ENCODE measurements around the gene RPL26.

DNA sequence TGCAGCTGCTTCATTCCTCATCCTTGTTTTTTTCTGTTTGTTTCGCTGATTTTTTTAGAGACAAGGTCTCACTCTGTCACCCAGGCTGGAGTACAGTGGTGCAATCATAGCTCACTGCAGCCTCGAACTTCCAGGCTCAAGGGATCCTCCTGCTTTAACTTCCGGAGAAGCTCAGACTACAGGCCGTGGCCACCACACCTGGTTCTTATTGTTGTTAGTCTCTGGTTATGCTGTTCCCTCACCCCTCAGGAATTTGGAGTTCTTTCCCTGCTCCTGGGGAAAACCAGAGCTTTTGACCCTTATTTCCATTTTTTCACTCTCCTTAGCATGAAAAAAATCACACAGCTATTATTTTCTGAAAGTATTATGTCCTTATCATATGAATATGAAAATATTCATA lies 41.5 kb downstream of the RPL26 start:
- TF ChIP-seq OSR1 (CRISPR knock-in tag; IDR thresholded peaks at IDR 0.05) (no peak), ISL1 (CRISPR knock-in tag; IDR thresholded peaks at IDR 0.05) (no peak), ZFP3 (CRISPR knock-in tag; IDR thresholded peaks at IDR 0.05) (no peak), RARB (CRISPR knock-in tag; IDR thresholded peaks at IDR 0.05) (no peak), PATZ1 (CRISPR knock-in tag; IDR thresholded peaks at IDR 0.05; ENCODE audit: borderline replicate concordance) (no peak), POU6F1 (CRISPR knock-in tag; IDR thresholded peaks at IDR 0.05; ENCODE audit: borderline replicate concordance, low read depth) (no peak), GLIS3 (CRISPR knock-in tag; IDR thresholded peaks at IDR 0.05) (no peak), ZC3H10 (CRISPR knock-in tag; IDR thresholded peaks at IDR 0.05) (no peak), CSDC2 (CRISPR knock-in tag; IDR thresholded peaks at IDR 0.05) (no peak), ARNTL (CRISPR knock-in tag; IDR thresholded peaks at IDR 0.05; ENCODE audit: borderline replicate concordance, low read depth) (no peak), TOX (CRISPR knock-in tag; IDR thresholded peaks at IDR 0.05; ENCODE audit: borderline replicate concordance) (no peak), ZFP30 (CRISPR knock-in tag; IDR thresholded peaks at IDR 0.05) (no peak), SNAI2 (CRISPR knock-in tag; IDR thresholded peaks at IDR 0.05) (no peak)
- TF ChIP-seq, protein P1, sequence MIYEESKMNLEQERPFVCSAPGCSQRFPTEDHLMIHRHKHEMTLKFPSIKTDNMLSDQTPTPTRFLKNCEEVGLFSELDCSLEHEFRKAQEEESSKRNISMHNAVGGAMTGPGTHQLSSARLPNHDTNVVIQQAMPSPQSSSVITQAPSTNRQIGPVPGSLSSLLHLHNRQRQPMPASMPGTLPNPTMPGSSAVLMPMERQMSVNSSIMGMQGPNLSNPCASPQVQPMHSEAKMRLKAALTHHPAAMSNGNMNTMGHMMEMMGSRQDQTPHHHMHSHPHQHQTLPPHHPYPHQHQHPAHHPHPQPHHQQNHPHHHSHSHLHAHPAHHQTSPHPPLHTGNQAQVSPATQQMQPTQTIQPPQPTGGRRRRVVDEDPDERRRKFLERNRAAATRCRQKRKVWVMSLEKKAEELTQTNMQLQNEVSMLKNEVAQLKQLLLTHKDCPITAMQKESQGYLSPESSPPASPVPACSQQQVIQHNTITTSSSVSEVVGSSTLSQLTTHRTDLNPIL (CRISPR knock-in tag; IDR thresholded peaks at IDR 0.05; ENCODE audit: low read depth) = no peak

All from SK-N-SH treated with all-trans-retinoic acid at 6 μM for 48 hours (cell line).